HG02610 (cell line): ENCODE results near the gene ZRANB3.

Experiments used
- ATAC-seq: cut with Tn5 transposase; IDR thresholded peaks from one replicate; pipeline ENCODE4 v1.9.1; 2021; ENCODE audit warnings: mild to moderate bottlenecking, moderate library complexity; ENCODE audit not compliant: unreplicated experiment

The ZRANB3 gene

GRCh38 chr2:135183822-135184221, 347.2 kb downstream of the ZRANB3 start:
- no peak for ATAC-seq

DNA sequence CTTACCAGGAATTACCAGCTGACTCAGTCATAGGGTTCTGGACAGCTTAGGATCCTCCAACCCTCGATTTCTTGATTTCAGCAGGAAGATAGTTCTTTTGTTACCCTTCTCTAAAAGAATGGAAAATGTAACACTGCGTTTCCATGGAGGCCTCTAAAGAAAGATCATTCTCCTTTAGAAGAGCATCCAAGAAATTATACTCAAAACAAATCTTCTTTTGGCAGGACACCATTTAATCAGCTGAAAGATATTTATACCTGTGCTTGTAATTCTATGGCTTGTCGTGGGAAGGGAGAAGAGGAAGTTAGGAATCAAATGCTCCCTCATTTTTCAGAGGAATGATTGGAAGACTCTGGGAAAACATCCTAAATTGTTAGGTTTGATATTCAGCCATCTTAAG, 348.4 kb downstream of the ZRANB3 start:
- ATAC-seq = no peak

DNA sequence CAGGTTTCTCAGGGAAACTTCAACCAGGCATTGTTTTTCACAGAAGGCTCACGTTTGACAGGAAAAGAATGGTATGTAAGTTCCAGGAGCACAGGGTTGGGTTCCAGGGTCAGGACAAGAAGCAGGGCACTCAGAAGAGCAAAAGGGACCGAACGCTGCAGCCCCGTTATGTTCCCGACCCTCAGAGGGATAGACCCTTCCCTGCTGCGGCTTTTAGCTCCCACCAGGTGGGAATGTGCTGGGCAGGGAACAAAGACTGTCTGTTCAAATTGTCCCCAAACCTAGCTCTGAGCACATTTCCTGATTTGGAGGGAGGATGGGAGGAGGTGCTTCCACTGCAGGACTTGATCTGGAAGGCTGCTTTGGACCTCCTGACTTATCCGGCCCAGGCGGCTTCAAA, 348.8 kb downstream of the ZRANB3 start:
- no peak for ATAC-seq

DNA sequence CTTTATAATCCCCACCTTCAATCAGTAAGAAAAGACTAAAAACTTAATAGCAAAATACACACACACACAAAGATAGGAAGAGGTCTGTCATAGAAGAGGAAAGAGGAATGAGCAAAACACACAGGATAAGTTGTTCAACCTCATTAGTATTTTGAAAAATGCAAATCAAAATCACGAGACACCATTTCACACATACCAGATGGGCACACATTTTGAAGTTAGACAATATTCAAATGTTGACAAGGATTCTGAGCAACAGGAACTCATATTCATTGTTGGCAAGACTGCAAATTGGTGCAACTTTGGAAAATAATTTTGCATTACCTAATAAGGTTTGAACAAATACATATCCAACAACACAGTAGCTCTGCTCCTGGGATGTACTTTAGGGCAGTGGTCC, 351.3 kb downstream of the ZRANB3 start:
- no peak for ATAC-seq

DNA sequence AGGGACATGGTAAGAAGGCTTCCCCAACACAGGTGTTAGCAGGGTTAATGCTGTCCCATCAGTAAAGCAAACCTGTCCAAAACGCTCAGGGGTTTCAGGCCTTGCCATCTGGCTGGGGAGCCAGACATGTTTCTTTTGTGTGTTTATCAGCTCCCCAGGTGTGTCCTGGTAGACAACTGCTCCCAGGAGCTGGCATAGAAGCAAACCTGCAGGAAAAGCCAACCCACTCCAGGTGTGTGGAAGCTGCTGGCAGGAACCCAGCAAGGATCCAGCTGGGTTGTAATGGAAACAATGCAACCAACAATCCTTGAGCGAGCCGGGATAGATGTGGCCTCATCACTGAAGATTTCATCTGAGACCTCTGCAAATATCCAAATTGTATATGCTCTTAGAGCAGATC, 355.8 kb downstream of the ZRANB3 start:
- no peak for ATAC-seq

DNA sequence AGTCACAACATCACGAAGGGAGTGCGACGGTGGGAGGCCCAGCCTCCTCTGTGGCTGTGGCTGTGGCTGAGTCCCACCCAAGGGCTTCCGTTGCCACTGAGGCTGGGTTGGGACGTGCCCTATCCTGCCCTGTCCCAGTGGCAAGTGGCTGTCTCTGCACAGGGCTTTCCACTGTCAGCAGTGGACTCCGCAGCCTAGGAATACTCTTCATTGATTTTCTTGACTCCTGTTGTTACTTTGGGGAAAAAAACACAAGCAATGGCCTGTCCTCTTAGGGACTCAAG, 356.3 kb downstream of the ZRANB3 start:
- no peak for ATAC-seq

- ATAC-seq = no peak
Observed at GRCh38 chr2:135174049-135174809, 356.8 kb downstream of the ZRANB3 start.

DNA sequence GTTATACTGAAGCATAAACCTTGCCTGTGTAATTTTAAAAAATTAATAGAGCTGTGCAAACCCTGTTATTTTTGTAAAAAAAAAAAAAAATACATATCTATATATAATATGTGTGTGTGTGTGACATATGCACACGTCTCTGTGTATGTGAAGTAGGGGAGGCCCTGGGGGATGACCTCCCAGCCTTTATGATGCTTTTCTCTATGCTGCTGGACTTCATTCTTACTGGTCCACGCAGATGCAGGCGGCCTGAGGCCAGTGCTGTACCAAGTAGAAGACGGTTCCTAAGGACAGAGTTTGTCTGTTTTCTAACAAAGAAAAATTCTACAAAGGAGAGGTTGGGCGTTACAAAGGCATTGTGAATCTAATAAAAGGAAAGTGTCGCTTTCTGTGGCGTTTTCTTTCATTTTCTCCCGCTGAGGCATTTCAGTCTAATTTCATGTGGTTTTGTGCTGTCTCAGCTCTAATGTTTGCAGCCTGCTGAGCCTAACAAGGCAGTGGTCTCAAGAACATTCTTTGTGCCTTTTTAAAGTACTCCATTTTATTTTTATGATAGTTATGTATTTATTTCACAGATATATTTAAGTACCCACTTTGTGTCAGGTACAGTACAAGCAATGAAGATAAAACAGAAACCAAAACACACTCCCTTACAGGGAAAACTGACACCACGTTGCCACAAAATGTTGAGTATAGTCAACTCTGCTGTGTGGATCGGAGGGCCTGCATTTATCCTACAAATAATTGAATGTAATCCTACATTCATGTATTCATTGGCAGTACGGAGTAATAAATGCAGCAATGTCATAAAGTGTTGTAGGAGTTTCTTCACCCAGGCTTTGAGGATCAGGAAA, 360.9 kb downstream of the ZRANB3 start:
- ATAC-seq = no peak

DNA sequence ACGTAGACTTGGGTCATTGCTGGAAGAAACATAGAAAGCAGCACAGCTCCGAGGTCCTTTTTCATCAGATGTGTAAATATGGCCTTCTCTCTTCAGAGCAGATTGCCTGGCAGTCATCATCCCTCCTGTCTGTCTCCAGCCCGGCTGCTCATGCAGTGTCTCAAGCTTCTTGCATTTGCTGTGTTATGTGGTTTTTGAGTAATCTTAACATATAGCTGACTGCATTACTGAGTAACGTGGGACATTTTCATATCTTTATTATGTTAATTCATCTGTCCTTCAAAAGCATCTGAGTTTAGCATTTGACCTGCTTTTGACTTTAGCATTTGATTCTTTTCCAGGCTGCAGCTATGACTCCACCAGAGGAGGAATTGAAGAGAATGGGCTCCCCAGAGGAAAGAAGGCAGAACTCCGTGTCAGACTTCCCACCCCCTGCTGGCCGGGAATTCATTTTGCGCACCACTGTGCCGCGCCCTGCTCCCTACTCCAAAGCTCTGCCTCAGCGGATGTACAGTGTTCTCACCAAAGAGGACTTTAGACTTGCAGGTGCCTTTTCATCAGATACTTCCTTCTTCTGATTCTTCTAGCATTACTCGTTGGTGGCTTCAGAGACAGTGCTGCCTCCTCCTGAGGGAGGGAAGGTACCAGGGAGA, 362.7 kb downstream of the ZRANB3 start:
- ATAC-seq = no peak

DNA sequence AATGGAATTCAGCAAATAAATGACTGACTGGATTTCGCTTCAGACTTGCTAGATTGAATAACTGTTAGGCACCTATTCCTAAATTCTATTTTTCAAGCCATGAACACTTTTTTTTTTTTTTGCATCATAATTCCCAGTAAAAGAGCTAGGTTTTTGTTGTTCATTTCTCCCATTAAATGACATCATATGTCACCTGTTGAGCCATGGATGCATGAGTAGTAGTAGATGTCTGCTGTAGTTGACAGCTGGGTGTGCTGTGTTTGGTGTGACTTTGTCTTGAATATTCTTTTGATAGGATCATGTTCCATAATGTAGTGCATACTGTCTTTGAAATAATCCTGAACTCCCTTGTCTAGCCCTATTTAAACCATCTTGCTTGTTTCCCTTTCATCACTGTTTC, 363.7 kb downstream of the ZRANB3 start:
- ATAC-seq = no peak

DNA sequence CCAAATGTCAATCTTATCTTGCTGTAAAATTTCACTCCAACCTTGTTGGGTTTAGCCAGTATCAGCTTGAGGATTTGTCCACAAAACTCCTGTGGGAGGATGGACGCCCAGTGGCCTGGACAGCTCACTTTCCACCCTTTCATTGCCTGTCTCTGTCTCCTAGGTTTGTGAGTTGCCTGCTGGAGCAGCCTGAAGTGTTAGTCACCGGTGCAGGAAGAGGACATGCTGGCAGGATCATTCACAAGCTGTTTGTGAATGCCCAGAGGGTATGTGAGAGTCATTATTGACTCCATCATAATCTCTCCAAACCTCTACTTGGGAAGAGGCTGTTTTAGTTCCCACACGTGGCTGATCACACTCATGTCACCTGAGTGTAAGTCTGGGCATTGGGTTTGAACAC, 366.6 kb downstream of the ZRANB3 start:
- ATAC-seq = no peak

GRCh38 chr2:135163901-135164300, 367.1 kb downstream of the ZRANB3 start:
- no peak for ATAC-seq

DNA sequence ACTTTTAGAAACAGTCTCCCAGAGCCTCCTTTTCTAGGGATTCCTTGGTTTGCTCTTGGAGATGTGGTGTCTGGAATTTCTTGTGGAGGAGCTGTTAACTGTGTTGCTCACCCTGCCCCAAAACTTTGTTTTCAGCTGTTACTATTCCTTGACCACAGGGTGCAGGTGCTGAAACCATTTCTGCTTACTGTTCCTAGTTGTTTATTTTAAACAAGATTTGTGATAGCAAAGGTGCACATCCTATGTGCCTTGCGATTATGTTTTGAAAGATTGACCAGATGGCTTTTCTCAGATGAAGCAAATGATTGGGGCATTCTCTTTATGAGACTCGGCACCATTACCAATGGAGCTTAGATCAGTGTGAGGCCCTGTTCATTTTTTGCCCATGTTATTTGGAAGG, 367.7 kb downstream of the ZRANB3 start:
- ATAC-seq = no peak

- ATAC-seq = no peak
Observed at GRCh38 chr2:135162786-135163185, 368.2 kb downstream of the ZRANB3 start.

GRCh38 chr2:135162377-135162776, 368.6 kb downstream of the ZRANB3 start:
- ATAC-seq = no peak

DNA sequence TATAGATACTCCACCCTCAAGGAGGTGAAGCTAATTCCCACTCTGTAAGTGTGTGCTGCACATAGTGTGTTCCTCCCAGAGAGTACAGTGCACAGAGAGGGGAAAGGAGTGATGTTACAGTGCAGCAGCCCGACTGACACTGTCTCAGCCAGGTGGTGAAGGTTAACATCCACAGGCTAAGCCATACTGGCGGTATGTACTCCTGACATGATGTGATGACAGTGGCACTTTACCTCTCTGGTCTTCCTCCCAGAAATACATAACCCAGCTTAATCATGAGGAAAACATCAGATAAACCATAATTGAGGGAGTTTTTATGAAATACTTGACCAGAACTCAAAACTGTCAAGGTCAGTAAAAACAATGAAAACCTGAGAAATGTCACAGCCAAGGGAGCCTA, 371.8 kb downstream of the ZRANB3 start:
- no peak for ATAC-seq

GRCh38 chr2:135157856-135158255, 373.2 kb downstream of the ZRANB3 start:
- ATAC-seq = no peak

GRCh38 chr2:135154962-135155361, 376.1 kb downstream of the ZRANB3 start:
- ATAC-seq = no peak

- no peak for ATAC-seq
Observed at GRCh38 chr2:135152361-135152760, 378.7 kb downstream of the ZRANB3 start.

GRCh38 chr2:135151615-135152014, 379.4 kb downstream of the ZRANB3 start:
- no peak for ATAC-seq

DNA sequence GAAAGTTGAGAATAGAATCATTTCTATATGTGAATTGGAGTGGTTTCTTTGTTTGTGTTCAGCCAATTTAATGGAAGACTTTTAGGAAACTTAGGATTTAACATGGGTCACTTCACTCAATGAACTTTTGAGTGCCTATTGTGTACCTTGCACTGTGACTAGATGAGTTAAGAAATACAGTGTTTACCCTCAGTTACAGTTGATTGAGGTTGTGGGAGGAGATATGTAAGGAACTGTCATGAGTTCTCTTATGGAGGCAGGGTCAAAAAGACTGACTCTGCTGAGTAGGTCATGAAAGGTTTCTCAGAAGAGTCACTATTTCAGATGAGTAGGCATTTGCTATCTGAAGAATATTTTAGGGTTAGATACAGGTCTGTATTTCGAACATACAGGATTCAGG, 380.3 kb downstream of the ZRANB3 start:
- no peak for ATAC-seq

DNA sequence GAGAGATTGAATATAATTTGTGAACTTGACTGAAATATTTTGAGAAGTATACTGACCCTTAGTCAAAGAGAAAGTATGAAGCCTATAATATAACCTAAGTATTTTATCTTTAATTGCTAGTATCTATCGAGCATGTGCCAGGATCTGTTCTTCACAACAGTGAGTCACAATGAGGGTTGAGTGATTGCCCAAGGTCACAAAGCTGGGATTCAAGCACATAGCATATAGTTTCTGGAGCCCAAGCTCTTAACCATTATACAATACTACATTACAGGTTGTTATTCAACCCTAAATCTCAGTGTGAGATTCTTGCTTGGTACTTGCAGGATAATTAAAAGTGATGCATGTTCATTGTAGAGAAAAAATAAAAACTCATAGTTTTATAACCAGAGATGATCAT, 381.8 kb downstream of the ZRANB3 start:
- no peak for ATAC-seq
